HG03135 (cell line): Measurements from ENCODE around the gene LSP1.

Source experiments
- ATAC-seq: cut with Tn5 transposase; IDR thresholded peaks from one replicate; pipeline ENCODE4 v1.9.1; 2021; ENCODE audit warnings: mild to moderate bottlenecking, moderate library complexity; ENCODE audit not compliant: unreplicated experiment

LSP1 gene

DNA sequence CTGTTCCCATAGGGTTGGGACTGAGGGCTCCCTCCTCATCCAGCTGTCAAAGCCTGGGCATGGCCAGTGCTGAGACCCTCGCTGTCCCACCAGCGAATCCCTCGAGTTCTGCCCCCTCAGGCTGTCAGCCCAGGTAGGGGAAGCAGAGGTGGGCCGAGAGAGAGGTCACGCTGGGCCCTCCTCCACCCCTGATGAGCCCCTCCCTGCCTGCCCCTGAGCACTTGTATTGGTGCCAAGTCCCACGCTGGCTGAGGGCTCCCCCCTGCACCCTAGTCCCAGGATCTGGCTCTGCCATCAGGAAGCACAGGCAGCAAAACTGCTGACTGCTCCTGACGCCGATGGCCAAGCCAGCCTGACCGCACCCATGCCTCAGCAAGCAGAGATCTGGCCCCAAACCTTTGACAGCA lies 35.5 kb downstream of the LSP1 start:
- ATAC-seq = no peak

DNA sequence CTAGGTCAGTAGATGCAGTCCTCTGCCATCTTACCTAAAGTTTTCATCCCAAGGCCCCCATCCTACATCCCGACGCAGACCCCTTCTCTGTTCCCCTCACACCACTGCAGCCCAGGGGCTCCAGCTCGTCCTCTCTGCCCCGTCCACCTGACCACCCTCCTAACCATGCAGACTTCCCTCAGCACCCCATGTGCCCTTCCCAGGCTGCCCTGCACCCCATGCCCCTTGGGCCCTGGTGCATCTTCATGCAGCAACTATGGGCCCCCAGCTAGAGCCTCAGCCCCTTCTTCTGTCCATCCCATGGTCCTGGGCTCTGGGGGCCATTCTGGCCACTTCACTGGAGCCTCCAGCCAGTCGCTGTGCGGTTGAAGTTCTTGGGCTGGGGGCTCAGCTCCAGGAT lies 35.9 kb downstream of the LSP1 start:
- no peak for ATAC-seq

DNA sequence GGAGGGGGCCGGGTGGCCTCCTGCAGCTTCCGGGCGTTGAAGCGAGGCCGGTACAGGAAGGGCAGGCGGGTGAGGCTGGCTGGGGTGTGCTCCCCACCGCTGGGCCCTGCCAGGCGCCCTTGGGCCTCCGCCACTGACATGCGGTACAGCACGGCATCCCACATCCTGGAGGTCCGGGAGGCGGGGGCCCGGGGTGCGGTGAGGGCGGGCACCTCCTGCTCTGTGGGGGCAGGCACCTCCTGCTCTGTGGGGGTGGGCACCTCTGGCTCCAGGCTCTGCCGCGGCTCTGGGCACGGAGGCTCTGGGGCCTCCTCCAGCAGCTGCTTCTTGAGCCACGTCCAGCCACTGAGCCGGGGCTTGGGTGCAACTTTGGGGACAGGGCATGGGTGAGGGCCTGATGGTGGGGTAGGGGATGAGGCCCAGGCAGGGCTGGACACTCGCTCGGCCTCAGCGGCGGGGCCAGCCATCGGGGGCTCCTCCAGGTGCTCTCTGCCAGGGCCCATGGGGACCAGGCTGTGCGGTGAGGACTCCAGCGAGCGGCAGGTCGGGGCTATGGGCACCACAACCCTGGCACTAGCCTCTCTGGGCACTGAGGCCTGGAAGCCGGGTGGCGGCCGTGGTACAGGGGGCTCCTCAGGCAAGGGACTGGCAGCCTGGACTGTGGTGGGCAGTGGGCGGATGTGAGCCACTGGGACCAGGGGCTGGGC lies 36.5 kb downstream of the LSP1 start:
- no peak for ATAC-seq

DNA sequence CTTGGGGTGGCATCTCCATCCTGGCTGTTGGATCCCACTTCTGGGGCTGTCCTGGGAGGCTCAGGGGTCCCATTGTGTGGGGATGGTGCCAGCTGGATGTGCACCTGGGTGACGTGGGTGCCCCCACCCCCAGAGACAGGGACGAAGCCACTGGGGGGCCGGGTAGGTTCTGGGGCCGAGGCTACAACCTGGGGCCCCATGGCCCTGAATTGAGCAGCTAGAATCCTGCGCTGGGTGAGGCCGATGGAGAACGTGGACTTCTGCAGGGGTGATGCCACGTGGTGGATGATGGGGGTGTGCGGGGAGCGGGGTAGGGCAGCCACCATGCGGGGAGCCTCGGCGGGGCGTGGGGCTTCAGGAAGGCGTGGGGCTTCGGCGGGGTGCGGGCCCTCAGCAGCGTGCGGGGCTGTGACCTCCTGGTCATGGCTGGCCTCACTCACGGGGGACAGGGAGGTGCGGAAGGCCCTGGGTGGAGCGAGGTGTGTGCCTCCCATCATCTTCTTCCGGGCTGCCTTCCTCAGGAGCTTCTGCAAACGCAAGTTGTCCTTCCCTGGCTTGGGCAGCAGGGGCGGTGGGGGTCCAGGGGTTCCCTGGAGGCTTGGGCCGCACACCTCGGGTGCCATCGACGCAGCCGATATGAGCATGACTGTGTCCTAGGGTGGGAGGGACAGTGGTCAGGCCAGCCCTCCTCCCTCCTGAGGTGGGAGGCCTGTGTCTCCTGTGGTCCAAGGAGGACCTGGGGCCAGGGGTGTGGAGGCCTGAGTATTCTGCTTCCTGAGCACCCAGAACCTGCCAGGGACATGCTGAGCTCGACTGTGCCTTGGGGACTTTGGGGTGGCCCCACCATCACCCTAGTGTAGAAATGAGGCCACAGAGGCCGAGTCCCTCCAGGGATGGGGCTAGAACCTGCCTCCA lies 37.3 kb downstream of the LSP1 start:
- ATAC-seq = no peak

DNA sequence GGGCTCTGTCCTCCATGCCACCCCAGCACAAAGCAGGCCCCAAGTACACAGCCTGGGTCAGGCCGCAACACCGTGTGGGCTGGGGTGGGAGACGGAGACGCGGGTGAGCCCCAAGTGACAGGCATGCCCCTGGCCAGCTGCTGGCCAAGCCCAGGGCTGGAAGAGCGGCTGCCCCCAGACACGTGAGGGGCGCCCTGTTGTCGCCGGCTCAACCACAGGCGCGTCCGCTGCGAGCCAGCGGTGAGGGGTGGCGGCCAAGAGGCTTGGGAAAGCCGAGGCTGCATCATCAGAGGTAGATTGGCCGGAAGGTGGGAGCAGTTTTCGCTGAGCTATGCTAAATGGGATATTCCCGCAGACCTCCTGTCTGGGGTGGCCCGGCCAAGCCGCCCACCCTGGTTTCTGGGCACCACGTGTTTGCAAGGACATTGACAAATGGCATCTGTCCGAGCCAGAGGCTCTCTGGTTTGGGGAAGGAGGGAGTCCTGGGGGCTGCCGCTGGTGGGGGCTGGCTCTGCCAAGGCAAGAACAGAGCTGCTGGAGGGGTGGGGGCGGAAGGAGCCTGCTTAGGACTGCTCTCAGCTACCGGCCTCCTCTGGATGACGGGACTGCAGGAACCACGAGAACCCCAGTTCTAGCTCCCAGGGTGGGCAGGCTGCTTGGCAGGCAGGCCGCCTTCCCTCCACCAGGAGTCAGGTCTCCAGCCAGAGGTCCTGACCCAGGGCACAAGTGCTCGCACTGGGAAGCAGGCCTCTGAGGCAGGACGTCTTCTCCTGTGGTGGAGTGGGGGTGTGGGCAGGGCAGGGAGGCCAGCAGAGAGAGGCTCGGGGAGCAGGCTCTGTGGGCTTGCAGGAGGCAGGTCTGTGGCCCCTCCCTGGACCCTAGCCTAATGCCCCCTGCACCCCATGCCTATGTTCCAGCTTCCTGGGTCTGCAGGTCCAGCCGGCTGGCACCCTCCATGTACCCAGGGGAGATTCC lies 38.3 kb downstream of the LSP1 start:
- ATAC-seq = no peak

DNA sequence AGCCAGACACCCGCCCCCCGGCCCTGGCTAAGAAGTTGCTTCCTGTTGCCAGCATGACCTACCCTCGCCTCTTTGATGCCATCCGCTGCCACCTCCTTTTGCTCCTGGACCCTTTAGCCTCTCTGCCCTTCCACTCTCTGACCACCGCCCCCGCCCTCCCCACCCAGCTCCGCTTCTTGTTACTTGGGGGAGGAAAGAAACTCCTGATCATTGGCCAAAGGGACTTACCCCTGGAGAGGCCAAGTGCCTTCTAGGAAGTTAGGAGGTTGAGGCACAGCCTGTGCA lies 38.9 kb downstream of the LSP1 start, which contains the start of gene PRR33:
PRR33 (minus strand) TSS at position 65 of the 285 bp plus-strand sequence. CDS start 1,311 bp downstream, outside the sequence.
- ATAC-seq = no peak

DNA sequence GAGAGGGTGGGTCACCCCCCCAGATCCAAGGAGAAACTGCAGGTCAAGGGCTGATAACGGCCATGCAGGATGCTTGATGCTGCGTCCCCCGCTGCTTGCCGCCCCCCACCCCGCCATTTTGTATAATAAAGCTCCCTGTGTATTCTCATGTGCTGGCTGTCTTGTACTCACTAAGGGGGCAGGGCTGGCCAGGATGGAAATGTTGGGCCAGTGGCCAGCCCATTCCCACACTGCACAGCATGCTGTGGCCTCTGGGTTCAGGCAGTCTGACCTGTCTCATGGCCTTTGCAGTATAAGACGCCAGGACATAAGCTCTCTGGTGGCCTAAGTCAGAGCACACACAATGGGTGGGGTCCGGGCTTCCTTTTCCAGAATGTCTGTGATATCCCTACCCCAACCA lies 39.2 kb downstream of the LSP1 start:
- no peak for ATAC-seq

DNA sequence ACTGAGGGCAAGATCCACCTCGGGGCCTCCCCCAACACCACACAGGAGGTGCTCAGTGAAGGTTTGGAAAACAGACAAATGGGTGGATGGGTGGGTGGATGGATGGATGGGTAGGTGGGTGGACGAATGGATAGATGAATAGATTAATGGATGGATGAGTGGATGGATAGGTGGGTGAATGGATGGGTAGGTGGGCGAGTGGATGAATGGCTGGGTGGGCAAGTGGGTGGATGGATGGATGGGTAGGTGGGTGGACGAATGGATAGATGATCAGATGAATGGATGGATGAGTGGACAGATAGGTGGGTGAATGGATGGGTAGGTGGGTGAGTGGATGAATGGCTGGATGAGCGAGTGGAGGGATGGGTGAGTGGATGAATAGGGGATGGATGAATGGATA lies 39.7 kb downstream of the LSP1 start:
- ATAC-seq = no peak

DNA sequence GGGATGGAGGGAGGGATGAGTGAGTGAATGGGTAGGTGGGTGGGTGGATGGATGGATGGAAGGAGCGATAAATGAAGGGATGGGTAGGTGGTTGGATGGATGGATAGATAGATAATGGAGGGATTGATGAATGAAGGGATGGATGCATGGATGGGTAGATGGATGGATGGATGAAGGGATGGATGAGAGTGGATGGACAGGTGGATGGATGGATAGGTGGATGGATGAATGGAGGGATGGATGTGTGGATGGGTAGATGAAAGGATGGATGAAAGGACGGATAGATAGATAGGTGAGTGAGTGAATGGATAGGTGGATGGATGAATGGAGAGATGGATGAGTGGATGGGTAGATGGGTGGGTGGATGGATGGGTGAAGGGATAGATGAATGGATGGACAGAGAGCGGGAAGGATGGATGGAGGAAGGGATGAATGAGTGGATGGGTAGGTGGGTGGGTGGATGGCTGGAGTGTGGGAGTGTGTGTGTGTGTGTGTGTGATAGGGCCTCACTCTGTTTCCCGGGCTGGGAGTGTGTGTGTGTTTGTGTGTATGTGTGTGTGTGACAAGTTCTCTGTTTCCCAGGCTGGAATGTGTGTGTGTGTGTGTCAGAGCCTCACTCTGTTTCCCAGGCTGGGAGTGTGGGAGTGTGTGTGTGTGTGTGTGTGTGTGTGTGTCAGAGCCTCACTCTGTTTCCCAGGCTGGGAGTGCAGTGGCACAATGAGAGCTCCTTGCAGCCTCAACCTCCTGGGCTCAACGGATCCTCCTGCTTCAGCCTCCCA lies 40.9 kb downstream of the LSP1 start:
- no peak for ATAC-seq

DNA sequence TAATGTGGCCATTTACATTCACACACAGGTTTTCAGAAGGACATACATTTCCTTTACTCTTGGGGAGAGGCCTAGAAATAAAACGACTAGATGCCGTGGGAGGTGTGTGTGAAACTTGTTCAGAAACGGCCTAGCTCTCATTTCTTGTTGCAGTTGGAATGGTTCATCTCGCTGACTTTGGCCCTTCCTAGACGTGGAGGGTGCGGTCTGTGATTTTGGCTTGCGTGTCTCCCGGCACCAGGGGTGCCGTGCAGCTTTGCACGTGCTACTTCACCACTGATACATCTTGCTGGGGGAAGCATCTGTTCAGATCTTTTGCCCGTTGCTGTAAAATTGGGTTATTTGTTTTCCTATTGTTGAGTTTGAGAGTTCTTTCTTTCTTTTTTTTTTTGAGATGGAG lies 41.9 kb downstream of the LSP1 start:
- no peak for ATAC-seq

DNA sequence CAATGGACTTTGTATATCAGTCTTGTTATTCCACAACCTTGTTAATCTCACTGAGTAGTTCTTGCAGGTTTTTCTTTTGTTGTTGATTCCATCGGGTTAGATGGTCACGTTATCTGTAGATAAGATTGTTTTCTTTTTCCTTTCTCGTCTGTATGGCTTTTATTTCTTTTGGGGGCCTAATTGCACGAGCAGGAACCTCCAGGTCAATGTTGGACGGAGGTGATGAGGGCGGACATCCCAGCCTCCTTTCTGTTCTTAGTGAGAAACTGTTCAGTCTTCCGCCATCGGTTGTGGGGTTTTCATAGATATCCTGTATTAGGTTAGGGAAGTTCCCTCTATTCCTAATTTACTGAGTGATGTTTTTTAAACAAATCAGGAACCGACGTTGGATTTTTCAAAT lies 43.6 kb downstream of the LSP1 start:
- no peak for ATAC-seq

DNA sequence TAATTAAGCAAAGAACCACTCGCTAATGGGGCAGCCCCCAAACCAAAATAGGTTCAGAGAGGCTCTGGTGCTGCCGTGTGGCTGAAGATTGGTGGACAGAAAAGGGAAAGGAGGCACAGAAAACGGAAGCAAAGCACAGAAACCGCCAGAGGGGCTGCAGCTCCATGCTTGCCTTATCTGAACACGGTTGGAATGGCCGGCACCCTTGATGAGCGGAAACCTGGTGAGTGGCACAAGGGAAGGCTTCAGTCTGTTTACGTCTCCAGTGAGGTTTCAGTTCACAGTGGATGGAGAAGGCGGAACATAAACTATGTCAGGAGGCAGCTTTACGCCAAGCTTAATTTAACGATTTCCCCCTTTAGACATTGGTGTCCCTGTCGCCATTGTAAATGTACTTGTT lies 44.0 kb downstream of the LSP1 start:
- ATAC-seq = no peak

DNA sequence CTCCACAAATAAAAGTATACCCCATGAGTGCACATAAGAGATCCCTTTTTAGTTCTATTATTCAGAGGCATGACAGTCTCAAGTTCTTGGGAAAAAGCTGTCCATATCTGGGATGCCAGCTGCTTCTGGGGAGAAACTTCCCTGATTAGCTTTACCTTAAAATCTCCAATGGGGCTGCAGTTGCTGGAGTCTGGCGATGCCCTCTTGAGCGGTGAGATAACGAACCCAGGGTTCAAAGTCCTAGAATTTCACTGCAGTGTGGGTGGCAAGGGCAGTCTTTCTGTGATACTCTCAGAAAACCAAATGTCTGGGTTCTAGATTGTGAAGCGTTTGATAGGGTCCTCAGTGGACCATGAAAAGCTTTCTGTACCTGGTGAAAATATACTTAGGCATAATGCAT lies 46.2 kb downstream of the LSP1 start:
- ATAC-seq = no peak

DNA sequence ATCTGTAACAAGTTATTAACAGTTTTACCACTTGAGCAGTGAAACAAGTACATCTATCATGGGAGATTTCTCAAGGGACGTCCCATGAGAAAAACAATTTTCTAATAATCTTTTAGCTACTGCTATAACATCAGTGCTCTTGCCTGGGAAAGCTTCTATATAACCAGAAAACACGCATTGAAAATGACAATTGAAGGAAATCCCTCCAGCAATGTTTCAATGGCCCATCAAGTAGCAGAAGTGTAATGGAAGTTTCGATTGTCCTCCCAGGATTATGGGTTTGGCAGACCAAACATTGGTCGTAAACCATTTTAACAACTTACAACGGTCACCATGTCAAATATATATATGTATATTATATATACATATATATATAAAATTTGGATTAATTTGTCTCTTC lies 46.8 kb downstream of the LSP1 start:
- no peak for ATAC-seq

DNA sequence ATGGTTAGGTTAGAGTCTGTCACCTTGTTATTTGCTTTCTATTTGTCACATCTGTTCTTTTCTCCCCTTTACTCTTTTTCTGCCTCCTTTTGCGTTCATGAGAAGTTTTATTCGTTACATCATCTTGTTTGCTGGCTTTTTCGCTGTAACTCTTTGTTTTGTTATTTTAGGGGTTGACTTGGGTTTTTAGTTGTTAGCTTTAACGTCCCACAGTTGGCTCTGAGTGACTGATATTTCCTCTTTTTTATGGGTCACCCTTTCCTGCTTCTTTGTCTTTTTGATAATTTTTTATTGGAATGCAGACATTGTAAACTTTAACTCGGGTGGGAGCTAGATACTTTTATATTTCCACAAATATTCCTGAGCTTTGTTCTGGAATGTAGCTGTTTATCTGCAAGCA lies 53.3 kb downstream of the LSP1 start:
- no peak for ATAC-seq

DNA sequence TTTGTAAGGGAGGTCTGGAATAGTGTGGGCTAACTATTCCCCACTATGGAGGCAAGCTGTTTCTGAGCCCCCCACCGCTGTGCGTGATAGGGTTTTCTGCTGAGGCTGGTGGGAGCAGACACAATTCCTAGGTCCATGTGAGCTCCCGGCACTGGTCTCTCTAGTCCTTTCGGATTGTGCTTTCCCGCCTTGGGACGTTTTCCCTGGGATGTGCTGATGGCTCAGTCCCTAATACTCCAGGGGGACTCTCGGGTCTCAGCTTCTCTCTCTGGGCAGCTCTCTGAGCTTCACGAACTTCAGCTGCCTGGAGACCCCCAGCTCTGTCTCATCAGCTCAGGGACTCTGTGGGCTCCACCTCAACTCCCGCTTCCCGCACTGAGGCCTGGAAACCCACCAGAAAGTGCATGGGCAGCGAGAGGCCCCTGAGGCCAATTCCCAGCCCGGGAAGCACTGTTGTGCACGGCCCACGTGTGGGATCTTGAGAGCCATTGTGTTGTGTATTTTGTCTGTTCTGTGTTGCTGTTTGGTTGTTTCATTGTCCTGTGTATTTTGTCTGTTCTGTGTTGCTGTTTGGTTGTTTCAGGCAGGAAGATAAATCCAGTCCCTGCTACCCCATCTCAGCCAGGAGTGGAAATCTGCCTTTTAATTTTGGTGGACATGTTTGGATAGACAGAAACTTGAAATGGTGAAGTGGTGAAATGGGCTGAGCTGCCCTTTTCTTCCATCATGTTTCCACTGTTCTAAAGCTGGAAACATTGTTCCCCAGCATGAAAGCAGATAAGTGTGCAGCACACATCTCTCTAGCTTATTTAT lies 53.9 kb downstream of the LSP1 start:
- no peak for ATAC-seq

DNA sequence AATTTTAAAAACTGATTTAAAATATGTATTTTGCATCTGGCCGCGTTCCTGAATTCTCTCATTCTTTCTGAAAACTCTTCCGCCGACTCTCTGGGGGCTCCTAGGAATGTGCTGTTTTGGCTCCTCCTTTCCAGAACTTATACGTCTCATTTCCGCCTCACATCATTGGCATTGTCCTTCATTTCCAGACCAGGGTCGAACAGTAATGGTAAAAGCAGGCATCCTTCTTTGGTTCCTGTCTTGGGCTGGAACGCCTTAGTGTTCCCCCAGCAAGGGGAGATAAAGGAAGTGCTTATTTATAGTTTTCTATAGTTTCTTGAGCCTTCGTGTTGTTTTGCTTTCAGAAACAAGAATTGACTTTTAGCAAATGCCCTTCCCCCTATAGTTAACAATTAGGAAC lies 55.7 kb downstream of the LSP1 start:
- no peak for ATAC-seq

DNA sequence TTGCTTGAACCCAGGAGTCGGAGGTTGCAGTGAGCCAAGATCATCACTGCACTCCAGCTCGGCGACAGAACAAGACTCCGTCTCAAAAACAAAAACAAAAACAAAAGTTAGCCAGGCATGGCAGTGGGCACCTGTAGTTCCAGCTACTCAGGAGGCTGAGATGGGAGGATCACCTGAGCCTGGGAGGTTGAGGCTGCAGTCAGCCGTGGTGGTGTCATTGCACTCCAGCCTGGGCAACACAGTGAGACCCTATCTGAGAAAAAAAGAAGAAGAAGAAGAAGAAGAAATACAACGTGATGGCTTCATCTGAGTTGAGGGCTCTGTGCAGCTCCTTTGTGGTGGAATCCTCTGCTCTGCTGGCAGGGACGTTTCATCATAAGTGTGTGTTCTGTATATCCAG lies 56.6 kb downstream of the LSP1 start:
- ATAC-seq = no peak

DNA sequence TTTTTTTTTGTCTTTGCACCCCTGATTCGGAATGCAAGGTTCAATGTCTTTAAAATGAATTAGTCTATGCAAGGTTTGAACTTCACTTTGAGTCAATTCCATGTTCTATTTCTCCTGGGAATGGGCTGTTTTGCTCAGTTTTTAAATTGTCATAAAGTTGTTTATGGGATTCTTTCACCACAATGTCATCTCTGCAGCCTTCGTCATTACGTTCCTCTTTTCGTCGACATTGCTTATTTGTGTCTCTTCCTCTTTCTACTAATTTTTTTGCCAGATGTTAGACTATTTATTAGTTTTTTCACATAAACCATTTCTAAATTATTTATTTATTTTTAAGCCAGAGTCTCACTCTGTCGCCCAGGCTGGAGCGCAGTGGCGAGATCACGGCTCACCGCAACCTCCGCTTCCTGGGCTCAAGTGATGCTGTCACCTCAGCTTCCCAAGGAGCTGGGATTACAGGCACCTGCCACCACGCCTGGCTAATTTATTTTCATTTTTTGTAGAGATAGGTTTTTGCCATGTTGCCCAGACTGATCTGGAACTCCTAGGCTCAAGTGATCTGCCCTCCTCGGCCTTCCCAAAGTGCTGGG lies 59.5 kb downstream of the LSP1 start:
- ATAC-seq = no peak
